ENCODE measurements around the gene PHKG2.

DNA sequence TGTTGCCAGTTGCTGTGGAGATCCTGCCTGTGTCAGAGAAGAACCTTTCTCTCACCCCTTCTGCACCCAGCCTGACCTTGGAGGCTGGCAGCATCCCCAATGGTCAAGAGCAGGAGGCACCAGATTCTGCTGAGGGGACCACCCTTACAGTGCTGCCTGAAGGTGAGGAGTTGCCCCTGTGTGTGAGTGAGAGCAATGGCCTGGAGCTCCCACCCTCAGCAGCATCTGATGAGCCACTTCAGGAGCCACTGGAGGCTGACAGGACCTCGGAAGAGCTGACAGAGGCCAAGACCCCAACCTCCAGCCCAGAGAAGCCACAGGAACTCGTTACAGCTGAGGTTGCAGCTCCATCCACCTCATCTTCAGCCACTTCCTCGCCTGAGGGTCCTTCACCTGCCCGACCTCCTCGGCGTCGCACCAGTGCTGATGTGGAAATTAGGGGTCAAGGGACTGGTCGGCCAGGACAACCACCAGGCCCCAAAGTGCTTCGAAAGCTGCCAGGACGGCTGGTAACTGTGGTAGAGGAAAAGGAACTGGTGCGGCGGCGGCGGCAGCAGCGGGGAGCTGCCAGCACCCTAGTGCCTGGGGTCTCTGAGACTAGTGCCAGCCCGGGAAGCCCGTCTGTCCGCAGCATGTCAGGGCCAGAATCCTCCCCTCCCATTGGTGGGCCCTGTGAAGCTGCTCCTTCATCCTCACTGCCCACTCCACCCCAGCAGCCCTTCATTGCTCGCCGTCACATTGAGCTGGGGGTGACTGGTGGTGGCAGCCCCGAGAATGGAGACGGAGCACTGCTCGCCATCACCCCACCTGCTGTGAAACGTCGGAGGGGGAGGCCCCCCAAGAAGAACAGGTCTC is 10.2 kb upstream of the PHKG2 start:
- TF ChIP-seq, protein P1, sequence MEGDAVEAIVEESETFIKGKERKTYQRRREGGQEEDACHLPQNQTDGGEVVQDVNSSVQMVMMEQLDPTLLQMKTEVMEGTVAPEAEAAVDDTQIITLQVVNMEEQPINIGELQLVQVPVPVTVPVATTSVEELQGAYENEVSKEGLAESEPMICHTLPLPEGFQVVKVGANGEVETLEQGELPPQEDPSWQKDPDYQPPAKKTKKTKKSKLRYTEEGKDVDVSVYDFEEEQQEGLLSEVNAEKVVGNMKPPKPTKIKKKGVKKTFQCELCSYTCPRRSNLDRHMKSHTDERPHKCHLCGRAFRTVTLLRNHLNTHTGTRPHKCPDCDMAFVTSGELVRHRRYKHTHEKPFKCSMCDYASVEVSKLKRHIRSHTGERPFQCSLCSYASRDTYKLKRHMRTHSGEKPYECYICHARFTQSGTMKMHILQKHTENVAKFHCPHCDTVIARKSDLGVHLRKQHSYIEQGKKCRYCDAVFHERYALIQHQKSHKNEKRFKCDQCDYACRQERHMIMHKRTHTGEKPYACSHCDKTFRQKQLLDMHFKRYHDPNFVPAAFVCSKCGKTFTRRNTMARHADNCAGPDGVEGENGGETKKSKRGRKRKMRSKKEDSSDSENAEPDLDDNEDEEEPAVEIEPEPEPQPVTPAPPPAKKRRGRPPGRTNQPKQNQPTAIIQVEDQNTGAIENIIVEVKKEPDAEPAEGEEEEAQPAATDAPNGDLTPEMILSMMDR (IDR thresholded peaks at IDR 0.05) = no peak
- no peak for TF ChIP-seq EP300 (IDR thresholded peaks at IDR 0.05)
- TF ChIP-seq POLR2A (IDR thresholded peaks at IDR 0.05) = no peak
